Cardiac fibroblast (primary cell): ENCODE results near the gene SLC39A8.

Experiments
- DNase-seq, 2 donors: peaks; one replicate each; pipeline versions ENCODE4 v3.0.0 to v3.0.0-alpha.2; 2010; ENCODE audit warnings: low read depth in 2 of 2
- H3K4me3 ChIP-seq, 2 donors: replicated peaks in 1 of 2; 1 replicate in 1 of 2; 2 replicates in 1 of 2; pipeline ENCODE4 v1.5.1; 2011; ENCODE audit warnings: low read depth in 2 of 2, low read length in 2 of 2, mild to moderate bottlenecking in 2 of 2, moderate library complexity in 1 of 2
- CTCF ChIP-seq: IDR thresholded peaks from one replicate; pipeline ENCODE4 v1.5.1; 2011; ENCODE audit warnings: low read depth, mild to moderate bottlenecking, low read length, inconsistent platforms

Gene SLC39A8

DNA sequence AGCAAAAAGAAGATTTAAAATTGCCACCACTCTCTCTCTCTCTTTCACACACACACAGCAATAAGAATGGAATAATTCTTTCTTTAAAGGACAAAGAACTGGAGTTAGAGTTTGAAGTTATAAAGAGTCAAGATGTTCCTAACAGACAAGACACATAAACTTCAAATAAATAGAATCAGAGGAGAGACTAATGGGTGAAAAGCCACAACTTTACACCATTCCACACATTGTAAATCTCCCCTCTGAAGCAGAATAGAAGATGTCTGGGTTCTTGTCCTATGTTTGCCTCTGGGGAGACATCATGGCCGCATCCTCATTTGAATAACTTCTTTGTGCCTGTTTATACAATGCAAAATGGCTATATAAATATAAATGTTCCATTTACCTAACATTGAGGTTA, 39.6 kb downstream of the SLC39A8 start:
- TF ChIP-seq CTCF = no peak
- DNase-seq = no peak
- H3K4me3 ChIP-seq = no peak overlapping the region

GRCh38 chr4:102302762-102303161, 42.5 kb downstream of the SLC39A8 start:
- no peak overlapping the region for H3K4me3 ChIP-seq
- DNase-seq = no peak
- TF ChIP-seq CTCF = no peak

- no peak overlapping the region for H3K4me3 ChIP-seq
- TF ChIP-seq CTCF = no peak
- no peak for DNase-seq
Measured at GRCh38 chr4:102301167-102301566, 44.1 kb downstream of the SLC39A8 start.

- peak; percentile 81 for TF ChIP-seq CTCF
- DNase-seq = peak; percentile 69 to 74
- no peak overlapping the region for H3K4me3 ChIP-seq
Measured at GRCh38 chr4:102299354-102300107, 45.8 kb downstream of the SLC39A8 start.

GRCh38 chr4:102298716-102299115, 46.6 kb downstream of the SLC39A8 start:
- no peak for DNase-seq
- no peak for TF ChIP-seq CTCF
- H3K4me3 ChIP-seq = no peak overlapping the region

DNA sequence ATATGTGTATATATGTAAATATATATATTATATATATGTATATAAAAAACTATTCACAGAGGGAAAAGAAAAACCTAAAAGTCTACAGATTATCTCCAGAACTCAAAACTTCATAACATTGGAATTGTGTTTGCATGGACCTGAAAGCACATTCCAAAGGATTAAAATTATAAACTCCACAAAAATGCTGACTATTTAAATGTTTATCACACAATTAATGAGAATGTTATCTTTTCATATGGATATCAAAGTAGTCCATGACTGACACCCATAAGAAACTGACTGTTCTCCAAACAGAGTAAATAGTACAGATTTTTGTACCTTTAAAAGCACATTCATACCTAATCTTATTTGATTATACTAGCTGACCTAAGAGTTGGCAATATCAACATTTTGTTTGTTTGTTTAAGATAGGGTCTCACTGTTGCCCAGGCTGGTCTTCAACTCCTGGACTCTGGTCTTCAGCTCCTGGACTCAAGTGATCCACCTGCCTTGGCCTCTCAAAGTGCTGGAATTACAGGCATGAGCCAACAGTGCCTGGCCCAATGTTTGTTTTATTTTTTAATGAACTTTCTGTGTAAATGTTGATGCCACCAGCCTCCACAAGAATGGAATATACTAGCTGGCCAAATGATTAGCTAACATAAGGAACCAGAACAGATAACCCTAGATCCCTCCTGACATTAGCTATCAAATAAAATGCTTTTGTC, 50.0 kb downstream of the SLC39A8 start:
- no peak for TF ChIP-seq CTCF
- DNase-seq = no peak
- H3K4me3 ChIP-seq = no peak overlapping the region
